Liver (tissue), 3 donors: ENCODE results near the gene EPPIN.

Experiments used
- CTCF ChIP-seq: fragments of 150-350 bp; IDR thresholded peaks from 2 replicates; pipeline ENCODE4 v1.5.1; 2017; ENCODE audit warnings: improper control_type of control experiment, low read depth, low read length; ENCODE audit not compliant: missing input control
- FOXA1 ChIP-seq: IDR thresholded peaks from 2 replicates; pipeline ENCODE4 v1.6.1; 2016; ENCODE audit warnings: antibody characterized with exemption
- GABPA ChIP-seq, 2 donors: IDR thresholded peaks in 1 of 2; conservative IDR thresholded peaks in 1 of 2; 2 replicates each; pipeline ENCODE4 v1.6.1; 2016; ENCODE audit warnings: antibody characterized with exemption in 2 of 2, mild to moderate bottlenecking in 1 of 2, moderate library complexity in 1 of 2
- HNF4A ChIP-seq, 2 donors: conservative IDR thresholded peaks; 2 replicates each; pipeline ENCODE4 v1.6.1; 2016; ENCODE audit warnings: antibody characterized with exemption in 2 of 2, mild to moderate bottlenecking in 2 of 2
- MAX ChIP-seq: IDR thresholded peaks from 2 replicates; pipeline ENCODE4 v1.6.1; 2016; ENCODE audit warnings: antibody characterized with exemption
- RAD21 ChIP-seq, 2 donors: IDR thresholded peaks; 2 replicates each; pipeline ENCODE4 v1.6.1; 2016; ENCODE audit warnings: antibody characterized with exemption in 2 of 2, mild to moderate bottlenecking in 2 of 2
- RXRA ChIP-seq, 2 donors: IDR thresholded peaks; 2 replicates each; pipeline ENCODE4 v1.6.1; 2017 to 2018; ENCODE audit warnings: antibody characterized with exemption in 2 of 2, mild to moderate bottlenecking in 1 of 2
- YY1 ChIP-seq: IDR thresholded peaks from 2 replicates; pipeline ENCODE4 v1.6.1; 2016; ENCODE audit warnings: antibody characterized with exemption, mild to moderate bottlenecking
- ZBTB33 ChIP-seq: IDR thresholded peaks from 2 replicates; pipeline ENCODE4 v1.6.1; 2016; ENCODE audit warnings: antibody characterized with exemption
- TF ChIP-seq, protein P1 (sequence below): IDR thresholded peaks from 2 replicates; pipeline ENCODE4 v1.6.1; 2016; ENCODE audit warnings: antibody characterized with exemption
- TF ChIP-seq, protein P2 (sequence below): IDR thresholded peaks from 2 replicates; pipeline ENCODE4 v1.6.1; 2016; ENCODE audit warnings: antibody characterized with exemption, mild to moderate bottlenecking
- donor health status: healthy.
- donor health status: healthy.

- TF ChIP-seq CTCF (no peak), YY1 (no peak), FOXA1 (no peak), MAX (no peak), GABPA (IDR thresholded peaks at IDR 0.05 in 1 of 2, conservative IDR thresholded peaks at IDR 0.05 in 1 of 2) (no peak), HNF4A (conservative IDR thresholded peaks at IDR 0.05) (no peak), ZBTB33 (no peak), RAD21 (IDR thresholded peaks at IDR 0.05) (no peak), RXRA (IDR thresholded peaks at IDR 0.05) (no peak)
- TF ChIP-seq, protein P1, sequence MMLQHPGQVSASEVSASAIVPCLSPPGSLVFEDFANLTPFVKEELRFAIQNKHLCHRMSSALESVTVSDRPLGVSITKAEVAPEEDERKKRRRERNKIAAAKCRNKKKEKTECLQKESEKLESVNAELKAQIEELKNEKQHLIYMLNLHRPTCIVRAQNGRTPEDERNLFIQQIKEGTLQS = no peak
- TF ChIP-seq, protein P2, sequence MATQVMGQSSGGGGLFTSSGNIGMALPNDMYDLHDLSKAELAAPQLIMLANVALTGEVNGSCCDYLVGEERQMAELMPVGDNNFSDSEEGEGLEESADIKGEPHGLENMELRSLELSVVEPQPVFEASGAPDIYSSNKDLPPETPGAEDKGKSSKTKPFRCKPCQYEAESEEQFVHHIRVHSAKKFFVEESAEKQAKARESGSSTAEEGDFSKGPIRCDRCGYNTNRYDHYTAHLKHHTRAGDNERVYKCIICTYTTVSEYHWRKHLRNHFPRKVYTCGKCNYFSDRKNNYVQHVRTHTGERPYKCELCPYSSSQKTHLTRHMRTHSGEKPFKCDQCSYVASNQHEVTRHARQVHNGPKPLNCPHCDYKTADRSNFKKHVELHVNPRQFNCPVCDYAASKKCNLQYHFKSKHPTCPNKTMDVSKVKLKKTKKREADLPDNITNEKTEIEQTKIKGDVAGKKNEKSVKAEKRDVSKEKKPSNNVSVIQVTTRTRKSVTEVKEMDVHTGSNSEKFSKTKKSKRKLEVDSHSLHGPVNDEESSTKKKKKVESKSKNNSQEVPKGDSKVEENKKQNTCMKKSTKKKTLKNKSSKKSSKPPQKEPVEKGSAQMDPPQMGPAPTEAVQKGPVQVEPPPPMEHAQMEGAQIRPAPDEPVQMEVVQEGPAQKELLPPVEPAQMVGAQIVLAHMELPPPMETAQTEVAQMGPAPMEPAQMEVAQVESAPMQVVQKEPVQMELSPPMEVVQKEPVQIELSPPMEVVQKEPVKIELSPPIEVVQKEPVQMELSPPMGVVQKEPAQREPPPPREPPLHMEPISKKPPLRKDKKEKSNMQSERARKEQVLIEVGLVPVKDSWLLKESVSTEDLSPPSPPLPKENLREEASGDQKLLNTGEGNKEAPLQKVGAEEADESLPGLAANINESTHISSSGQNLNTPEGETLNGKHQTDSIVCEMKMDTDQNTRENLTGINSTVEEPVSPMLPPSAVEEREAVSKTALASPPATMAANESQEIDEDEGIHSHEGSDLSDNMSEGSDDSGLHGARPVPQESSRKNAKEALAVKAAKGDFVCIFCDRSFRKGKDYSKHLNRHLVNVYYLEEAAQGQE = no peak
Observed at GRCh38 chr20:45515147-45515913, 31.9 kb downstream of the EPPIN start, which contains the start of gene SPINT3.
